Astrocyte of the cerebellum (primary cell): ENCODE results near the gene CHPT1.
"Not testable (repeated sequence)": the region's sequence is repeated elsewhere in the genome, so short reads cannot be mapped to it uniquely, and the experiment has no call there.

Source experiments
- DNase-seq: peaks from one replicate; pipeline ENCODE4 v3.0.0-alpha.2; 2011; ENCODE audit warnings: low read depth
- H3K4me3 ChIP-seq: 2 replicates; pipeline ENCODE4 v1.5.1; 2011; ENCODE audit warnings: mild to moderate bottlenecking, low read depth, low read length, moderate library complexity
- in situ Hi-C: cut with HindIII; loops from 2 replicates; pipeline ENCODE4 v1.10.0; 2017; ENCODE audit warnings: low sequenced_read_pairs
- TF ChIP-seq, protein P1 (sequence below): IDR thresholded peaks from 2 replicates; pipeline ENCODE4 v1.5.1; 2012; ENCODE audit warnings: low read length, low read depth, moderate library complexity, mild to moderate bottlenecking; ENCODE audit errors: missing control alignments

CHPT1 gene

GRCh38 chr12:101670007-101670671, 27.3 kb upstream of the CHPT1 start:
- DNase-seq = peak; percentile 5
- no peak overlapping the region for H3K4me3 ChIP-seq
- in situ Hi-C loops = no loop called here
- TF ChIP-seq, protein P1, sequence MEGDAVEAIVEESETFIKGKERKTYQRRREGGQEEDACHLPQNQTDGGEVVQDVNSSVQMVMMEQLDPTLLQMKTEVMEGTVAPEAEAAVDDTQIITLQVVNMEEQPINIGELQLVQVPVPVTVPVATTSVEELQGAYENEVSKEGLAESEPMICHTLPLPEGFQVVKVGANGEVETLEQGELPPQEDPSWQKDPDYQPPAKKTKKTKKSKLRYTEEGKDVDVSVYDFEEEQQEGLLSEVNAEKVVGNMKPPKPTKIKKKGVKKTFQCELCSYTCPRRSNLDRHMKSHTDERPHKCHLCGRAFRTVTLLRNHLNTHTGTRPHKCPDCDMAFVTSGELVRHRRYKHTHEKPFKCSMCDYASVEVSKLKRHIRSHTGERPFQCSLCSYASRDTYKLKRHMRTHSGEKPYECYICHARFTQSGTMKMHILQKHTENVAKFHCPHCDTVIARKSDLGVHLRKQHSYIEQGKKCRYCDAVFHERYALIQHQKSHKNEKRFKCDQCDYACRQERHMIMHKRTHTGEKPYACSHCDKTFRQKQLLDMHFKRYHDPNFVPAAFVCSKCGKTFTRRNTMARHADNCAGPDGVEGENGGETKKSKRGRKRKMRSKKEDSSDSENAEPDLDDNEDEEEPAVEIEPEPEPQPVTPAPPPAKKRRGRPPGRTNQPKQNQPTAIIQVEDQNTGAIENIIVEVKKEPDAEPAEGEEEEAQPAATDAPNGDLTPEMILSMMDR = peak; percentile 37

DNA sequence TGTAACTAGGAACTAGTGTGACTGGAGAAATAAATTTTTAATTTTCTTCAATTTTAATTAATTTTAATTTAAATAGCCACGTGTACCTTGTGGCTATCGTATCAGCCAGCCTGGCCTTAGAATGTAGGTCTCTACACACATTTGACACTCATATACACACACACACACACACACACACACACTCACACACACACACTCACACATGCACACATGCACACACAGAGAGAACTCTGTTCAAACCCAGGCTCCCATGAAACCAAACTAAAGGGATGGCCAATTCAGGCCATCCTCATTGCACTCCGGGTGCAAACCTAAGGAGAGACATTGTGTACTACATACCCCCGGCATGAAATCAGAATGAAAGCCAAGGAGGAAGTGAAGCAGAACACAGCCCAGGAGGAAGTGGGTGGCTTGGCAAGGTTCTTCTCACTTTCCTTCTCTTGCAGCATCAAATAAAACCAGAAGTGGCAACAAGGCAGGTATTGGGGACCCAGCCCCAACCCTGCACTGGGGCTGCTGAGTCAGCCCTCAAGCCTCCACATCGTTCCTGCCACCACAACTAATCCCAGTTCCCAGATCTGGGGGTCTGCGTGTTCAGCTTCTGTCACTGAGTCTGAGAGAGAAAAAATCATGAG, 26.2 kb upstream of the CHPT1 start:
- in situ Hi-C loops = no loop called here
- TF ChIP-seq, protein P1 = no peak
- no peak for DNase-seq
- no peak overlapping the region for H3K4me3 ChIP-seq

DNA sequence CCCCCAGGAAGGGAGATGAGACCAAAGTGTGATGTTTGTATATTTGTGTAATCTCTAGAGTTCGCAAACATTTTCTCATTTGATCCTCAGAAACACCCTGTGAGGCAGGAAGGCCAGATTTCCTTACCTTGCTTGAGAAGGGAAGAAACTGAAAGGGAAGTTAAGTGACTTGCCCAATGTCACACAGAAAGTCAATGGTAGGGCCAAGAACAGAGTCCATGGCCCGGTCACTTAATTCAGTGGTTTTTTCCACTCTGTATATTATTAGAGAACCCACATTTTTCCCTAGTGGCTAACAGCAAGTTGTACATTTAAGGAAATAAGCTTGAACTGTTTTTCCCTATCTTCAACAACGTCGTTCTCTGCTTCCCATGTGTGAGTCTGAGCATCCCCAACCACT, 25.6 kb upstream of the CHPT1 start:
- TF ChIP-seq, protein P1 = no peak
- H3K4me3 ChIP-seq = no peak overlapping the region
- in situ Hi-C loops = no loop called here
- DNase-seq = no peak

- in situ Hi-C loops = no loop called here
- no peak for DNase-seq
- TF ChIP-seq, protein P1 = no peak
- H3K4me3 ChIP-seq = no peak overlapping the region
Observed at GRCh38 chr12:101675555-101675954, 21.9 kb upstream of the CHPT1 start.

- in situ Hi-C loops, DNase-seq, H3K4me3 ChIP-seq: not testable (repeated sequence)
Observed at GRCh38 chr12:101676497-101676896, 20.9 kb upstream of the CHPT1 start.

GRCh38 chr12:101678081-101678480, 19.4 kb upstream of the CHPT1 start:
- H3K4me3 ChIP-seq = no peak overlapping the region
- TF ChIP-seq, protein P1 = no peak
- DNase-seq = no peak
- in situ Hi-C loops = no loop called here

GRCh38 chr12:101680240-101680639, 17.2 kb upstream of the CHPT1 start:
- DNase-seq = no peak
- H3K4me3 ChIP-seq = no peak overlapping the region
- in situ Hi-C loops = no loop called here
- TF ChIP-seq, protein P1 = no peak
